Measurements from ENCODE around the gene DBNDD2. TPM values are rescaled to one million over a fixed set of nuclear protein-coding genes. Genes with fewer than 3 reads are reported as not detected.

The DBNDD2 gene
- total RNA-seq, 1 donor from 2014 or later, result 10.2 TPM

GRCh38 chr20:45444050-45444449 lies 36.0 kb downstream of the DBNDD2 start:
- H3K36me3 Mint-ChIP-seq, result no peaks in the 10 kb centered on the region
- no peaks in the 10 kb centered on the region for H3K4me1 Mint-ChIP-seq
- H3K36me3 ChIP-seq, result no peaks in the 10 kb centered on the region
- H3K9me3 Mint-ChIP-seq, result no peaks in the 10 kb centered on the region
- no peak overlapping the region for H3K4me3 Mint-ChIP-seq
- no peak overlapping the region for H3K4me2 ChIP-seq
- no peaks in the 10 kb centered on the region for H3K9me3 ChIP-seq (ENCODE audit: low read depth)
- H2AFZ ChIP-seq (replicated peaks), result no peak overlapping the region
- H3K79me2 ChIP-seq (ENCODE audit: low read depth), result no peaks in the 10 kb centered on the region
- H4K20me1 ChIP-seq (ENCODE audit: low read depth), result no peaks in the 10 kb centered on the region
- H3K27ac Mint-ChIP-seq, result no peak overlapping the region
- H3K9ac ChIP-seq, result no peak overlapping the region
- no peak for TF ChIP-seq EZH2phosphoT487 (IDR thresholded peaks at IDR 0.05)
- no peak for TF ChIP-seq EZH2 (IDR thresholded peaks at IDR 0.05)
- TF ChIP-seq, protein P1, sequence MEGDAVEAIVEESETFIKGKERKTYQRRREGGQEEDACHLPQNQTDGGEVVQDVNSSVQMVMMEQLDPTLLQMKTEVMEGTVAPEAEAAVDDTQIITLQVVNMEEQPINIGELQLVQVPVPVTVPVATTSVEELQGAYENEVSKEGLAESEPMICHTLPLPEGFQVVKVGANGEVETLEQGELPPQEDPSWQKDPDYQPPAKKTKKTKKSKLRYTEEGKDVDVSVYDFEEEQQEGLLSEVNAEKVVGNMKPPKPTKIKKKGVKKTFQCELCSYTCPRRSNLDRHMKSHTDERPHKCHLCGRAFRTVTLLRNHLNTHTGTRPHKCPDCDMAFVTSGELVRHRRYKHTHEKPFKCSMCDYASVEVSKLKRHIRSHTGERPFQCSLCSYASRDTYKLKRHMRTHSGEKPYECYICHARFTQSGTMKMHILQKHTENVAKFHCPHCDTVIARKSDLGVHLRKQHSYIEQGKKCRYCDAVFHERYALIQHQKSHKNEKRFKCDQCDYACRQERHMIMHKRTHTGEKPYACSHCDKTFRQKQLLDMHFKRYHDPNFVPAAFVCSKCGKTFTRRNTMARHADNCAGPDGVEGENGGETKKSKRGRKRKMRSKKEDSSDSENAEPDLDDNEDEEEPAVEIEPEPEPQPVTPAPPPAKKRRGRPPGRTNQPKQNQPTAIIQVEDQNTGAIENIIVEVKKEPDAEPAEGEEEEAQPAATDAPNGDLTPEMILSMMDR (IDR thresholded peaks at IDR 0.05), result no peak
- no peak for DNase-seq (ENCODE audit: low spot score)
- no peaks in the 10 kb centered on the region for H3K27me3 ChIP-seq
- H3K4me3 ChIP-seq, result no peak overlapping the region
- H3F3A ChIP-seq (ENCODE audit: low read depth), result no peaks in the 10 kb centered on the region
- no peak overlapping the region for H3K27ac ChIP-seq
- H3K27me3 Mint-ChIP-seq (ENCODE audit: insufficient read depth, low read depth), result peaks cover 6% of the 10 kb centered on the region
- H3K4me1 ChIP-seq, result peaks cover 5% of the 10 kb centered on the region

DNA sequence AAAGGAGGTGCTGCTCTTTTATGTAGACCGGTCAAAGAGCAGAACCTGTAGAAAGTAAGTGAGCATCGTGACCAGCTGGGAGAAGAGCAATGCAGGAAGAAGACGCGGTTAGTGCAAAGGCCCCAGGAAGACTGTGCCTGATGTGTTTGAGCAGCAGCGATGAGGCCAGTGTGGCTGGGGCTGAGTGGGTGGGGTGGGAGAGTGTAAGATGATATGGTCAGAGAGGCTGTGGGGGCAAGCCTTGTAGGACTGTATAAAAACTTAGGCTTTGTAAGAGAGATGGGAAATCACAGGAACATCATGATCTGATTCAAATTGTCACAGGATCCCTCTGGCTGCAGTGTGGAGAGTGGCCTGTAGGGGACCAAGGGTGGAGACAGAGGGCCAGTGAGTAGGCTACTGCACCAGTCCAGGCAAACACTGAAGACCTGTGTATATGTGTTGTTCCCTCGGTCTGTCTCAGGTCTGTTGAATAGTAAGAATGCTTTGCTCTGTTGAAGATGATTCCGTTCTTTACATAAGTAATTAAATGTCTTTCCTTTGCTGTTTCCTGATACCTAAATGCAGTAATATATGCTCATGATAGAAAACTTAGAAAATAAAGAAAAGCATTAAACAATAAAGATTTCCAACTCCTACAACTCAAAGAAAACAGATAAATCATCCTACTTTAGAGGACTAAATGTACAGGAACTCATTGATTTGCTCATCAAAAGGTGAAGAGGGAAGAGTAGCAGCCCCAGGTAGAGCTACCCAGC lies 37.9 kb downstream of the DBNDD2 start:
- Histone ChIP-seq H3K36me3 (no peaks in the 10 kb centered on the region), H3K4me2 (no peak overlapping the region), H4K20me1 (ENCODE audit: low read depth) (no peaks in the 10 kb centered on the region), H3K4me3 (no peak overlapping the region), H3K9ac (no peak overlapping the region), H3K27me3 (no peaks in the 10 kb centered on the region), H3K27ac (no peak overlapping the region), H3K9me3 (ENCODE audit: low read depth) (no peaks in the 10 kb centered on the region), H3K79me2 (ENCODE audit: low read depth) (no peaks in the 10 kb centered on the region), H3K4me1 (peaks cover 5% of the 10 kb centered on the region), H3F3A (ENCODE audit: low read depth) (no peaks in the 10 kb centered on the region), H2AFZ (replicated peaks) (no peak overlapping the region)
- peak; percentile 32 for DNase-seq (ENCODE audit: low spot score)
- H3K4me3 Mint-ChIP-seq, result no peak overlapping the region
- H3K4me1 Mint-ChIP-seq, result no peaks in the 10 kb centered on the region
- H3K27me3 Mint-ChIP-seq (ENCODE audit: insufficient read depth, low read depth), result peaks cover 7% of the 10 kb centered on the region
- TF ChIP-seq, protein P1 (IDR thresholded peaks at IDR 0.05), result peak; percentile 56
- TF ChIP-seq EZH2phosphoT487 (IDR thresholded peaks at IDR 0.05), result no peak
- no peak for TF ChIP-seq EZH2 (IDR thresholded peaks at IDR 0.05)
- H3K27ac Mint-ChIP-seq, result no peak overlapping the region
- H3K9me3 Mint-ChIP-seq, result no peaks in the 10 kb centered on the region
- H3K36me3 Mint-ChIP-seq, result no peaks in the 10 kb centered on the region

GRCh38 chr20:45448270-45448669 lies 40.2 kb downstream of the DBNDD2 start:
- Mint-ChIP-seq H3K27ac (no peak overlapping the region), H3K27me3 (ENCODE audit: insufficient read depth, low read depth) (peaks cover 11% of the 10 kb centered on the region), H3K4me1 (no peaks in the 10 kb centered on the region), H3K9me3 (no peaks in the 10 kb centered on the region), H3K4me3 (no peak overlapping the region), H3K36me3 (no peaks in the 10 kb centered on the region)
- DNase-seq (ENCODE audit: low spot score), result no peak
- no peak overlapping the region for H3K9ac ChIP-seq
- no peaks in the 10 kb centered on the region for H3K36me3 ChIP-seq
- no peaks in the 10 kb centered on the region for H4K20me1 ChIP-seq (ENCODE audit: low read depth)
- H3K9me3 ChIP-seq (ENCODE audit: low read depth), result no peaks in the 10 kb centered on the region
- no peak overlapping the region for H3K4me2 ChIP-seq
- no peaks in the 10 kb centered on the region for H3K79me2 ChIP-seq (ENCODE audit: low read depth)
- no peak overlapping the region for H3K27ac ChIP-seq
- no peak overlapping the region for H3K4me3 ChIP-seq
- H3K4me1 ChIP-seq, result no peaks in the 10 kb centered on the region
- H3K27me3 ChIP-seq, result no peaks in the 10 kb centered on the region
- TF ChIP-seq EZH2 (IDR thresholded peaks at IDR 0.05) (no peak), EZH2phosphoT487 (IDR thresholded peaks at IDR 0.05) (no peak)
- TF ChIP-seq, protein P1 (IDR thresholded peaks at IDR 0.05), result no peak
- H3F3A ChIP-seq (ENCODE audit: low read depth), result no peaks in the 10 kb centered on the region
- no peak overlapping the region for H2AFZ ChIP-seq (replicated peaks)

Measured in neural progenitor cell (in vitro differentiated cells).